ENCODE data around the gene TXLNB. TPM values are rescaled to one million over a fixed set of nuclear protein-coding genes. Genes with fewer than 3 reads are reported as not detected.

TXLNB gene
- total RNA-seq, 1 donor from 2014 or later, result not detected

DNA sequence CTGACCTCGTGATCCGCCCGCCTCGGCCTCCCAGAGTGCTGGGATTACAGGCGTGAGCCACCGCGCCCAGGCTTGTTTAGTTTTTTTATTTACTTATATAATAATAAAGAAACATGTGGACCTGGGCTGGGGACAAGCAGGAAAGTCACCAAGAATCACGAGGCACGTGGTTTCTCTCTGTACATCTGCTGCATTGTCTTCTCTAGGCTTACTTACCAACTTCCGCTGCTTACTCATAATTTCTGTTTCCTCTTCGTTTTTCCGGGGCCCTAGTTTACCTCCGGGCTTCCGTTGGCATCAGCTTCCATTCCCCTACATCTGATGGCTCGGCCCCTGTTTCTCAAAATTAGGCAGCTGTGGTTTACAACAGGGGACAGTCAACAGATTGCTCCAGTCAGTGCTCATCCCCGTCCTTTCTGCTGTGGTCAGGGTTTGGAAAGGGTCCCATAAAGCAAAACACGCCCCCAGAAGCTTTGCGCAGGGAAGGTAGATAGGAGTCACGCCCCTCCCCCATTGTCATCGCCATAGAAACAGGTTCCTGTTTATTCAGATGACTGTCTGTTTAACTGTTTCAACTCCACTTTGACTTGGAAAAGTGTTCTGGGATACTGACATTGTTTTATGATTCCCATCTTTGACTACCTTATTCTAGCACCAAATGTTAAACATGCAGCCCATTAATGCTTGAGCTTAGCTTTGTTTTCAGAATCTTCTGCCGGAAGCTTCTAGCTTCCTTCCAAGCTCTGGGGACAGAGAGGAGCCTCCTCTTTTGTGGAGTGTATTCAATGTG is 31.9 kb upstream of the TXLNB start:
- no peak overlapping the region for H3K4me3 Mint-ChIP-seq (ENCODE audit: low read depth)

DNA sequence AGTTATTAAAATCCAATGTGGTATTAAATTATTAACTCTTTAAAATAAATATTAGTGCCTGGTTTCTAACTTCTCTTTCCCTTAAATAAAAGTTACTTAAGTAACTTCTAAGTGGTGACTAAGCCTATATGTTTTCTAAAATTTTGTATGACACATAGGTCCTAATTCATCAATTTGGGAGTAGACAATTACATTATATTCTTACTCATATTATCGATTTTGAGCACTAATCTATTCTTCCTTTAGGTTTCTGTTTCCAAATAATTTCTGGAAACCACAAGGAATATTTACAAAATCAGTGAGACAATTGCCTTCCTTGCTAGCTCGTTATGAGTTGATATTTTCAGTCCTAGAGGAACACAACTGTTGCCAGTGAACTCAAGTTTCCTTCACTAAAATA is 28.3 kb upstream of the TXLNB start:
- H3K4me3 Mint-ChIP-seq (ENCODE audit: low read depth), result no peak overlapping the region
- TF ChIP-seq, protein P1, sequence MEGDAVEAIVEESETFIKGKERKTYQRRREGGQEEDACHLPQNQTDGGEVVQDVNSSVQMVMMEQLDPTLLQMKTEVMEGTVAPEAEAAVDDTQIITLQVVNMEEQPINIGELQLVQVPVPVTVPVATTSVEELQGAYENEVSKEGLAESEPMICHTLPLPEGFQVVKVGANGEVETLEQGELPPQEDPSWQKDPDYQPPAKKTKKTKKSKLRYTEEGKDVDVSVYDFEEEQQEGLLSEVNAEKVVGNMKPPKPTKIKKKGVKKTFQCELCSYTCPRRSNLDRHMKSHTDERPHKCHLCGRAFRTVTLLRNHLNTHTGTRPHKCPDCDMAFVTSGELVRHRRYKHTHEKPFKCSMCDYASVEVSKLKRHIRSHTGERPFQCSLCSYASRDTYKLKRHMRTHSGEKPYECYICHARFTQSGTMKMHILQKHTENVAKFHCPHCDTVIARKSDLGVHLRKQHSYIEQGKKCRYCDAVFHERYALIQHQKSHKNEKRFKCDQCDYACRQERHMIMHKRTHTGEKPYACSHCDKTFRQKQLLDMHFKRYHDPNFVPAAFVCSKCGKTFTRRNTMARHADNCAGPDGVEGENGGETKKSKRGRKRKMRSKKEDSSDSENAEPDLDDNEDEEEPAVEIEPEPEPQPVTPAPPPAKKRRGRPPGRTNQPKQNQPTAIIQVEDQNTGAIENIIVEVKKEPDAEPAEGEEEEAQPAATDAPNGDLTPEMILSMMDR (IDR thresholded peaks at IDR 0.05; ENCODE audit: unreplicated experiment), result no peak
- H3K4me1 Mint-ChIP-seq (ENCODE audit: low read depth), result no peaks in the 10 kb centered on the region
- no peak overlapping the region for H3K27ac Mint-ChIP-seq
- H3K27me3 Mint-ChIP-seq, result peaks cover 2% of the 10 kb centered on the region
- no peaks in the 10 kb centered on the region for H3K9me3 Mint-ChIP-seq (ENCODE audit: low read depth)
- no peak for DNase-seq (ENCODE audit: low spot score, unreplicated experiment)
- no peaks in the 10 kb centered on the region for H3K36me3 Mint-ChIP-seq (ENCODE audit: insufficient read depth)

More for the DNA sequence above, 31.9 kb upstream of the TXLNB start:
- Mint-ChIP-seq H3K4me1 (ENCODE audit: low read depth) (no peaks in the 10 kb centered on the region), H3K27me3 (no peaks in the 10 kb centered on the region), H3K36me3 (ENCODE audit: insufficient read depth) (no peaks in the 10 kb centered on the region), H3K27ac (no peak overlapping the region), H3K9me3 (ENCODE audit: low read depth) (no peaks in the 10 kb centered on the region)
- TF ChIP-seq, protein P1 (IDR thresholded peaks at IDR 0.05; ENCODE audit: unreplicated experiment), result no peak
- DNase-seq (ENCODE audit: low spot score, unreplicated experiment), result no peak

DNA sequence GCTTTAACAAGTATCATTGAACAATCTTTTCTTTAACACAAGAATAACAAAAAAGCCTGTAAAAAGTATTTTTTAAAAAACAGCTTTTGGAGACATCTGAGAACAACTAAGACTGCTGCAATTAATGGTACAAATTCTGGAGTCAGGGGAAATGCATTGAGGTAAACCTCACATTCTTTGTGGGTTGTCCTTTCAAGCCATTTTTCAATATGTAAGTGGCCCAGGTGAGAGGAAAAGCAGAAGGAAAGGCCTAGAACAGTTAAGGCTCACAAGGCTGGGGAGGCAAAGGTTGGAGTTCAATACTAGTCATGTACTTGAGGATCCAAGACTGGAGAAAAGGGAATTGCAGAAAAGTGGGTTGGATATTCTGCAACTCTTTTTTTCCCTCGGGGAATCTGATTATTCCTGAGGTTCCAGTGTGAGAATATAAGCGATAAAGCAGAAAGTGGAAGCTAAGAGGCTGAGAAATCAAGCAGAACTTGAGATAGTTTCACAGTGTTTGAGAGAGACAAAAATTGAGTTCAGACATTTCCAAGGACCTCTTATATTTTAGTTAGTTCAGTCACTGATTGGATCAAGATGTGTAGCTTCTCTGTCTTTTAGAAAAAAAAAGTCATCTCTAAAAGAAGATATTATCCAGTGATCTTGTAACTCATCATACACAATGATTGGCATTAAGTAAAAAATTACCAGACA is 25.0 kb upstream of the TXLNB start:
- no peak overlapping the region for H3K4me3 Mint-ChIP-seq (ENCODE audit: low read depth)
- no peaks in the 10 kb centered on the region for H3K9me3 Mint-ChIP-seq (ENCODE audit: low read depth)
- no peaks in the 10 kb centered on the region for H3K4me1 Mint-ChIP-seq (ENCODE audit: low read depth)
- no peaks in the 10 kb centered on the region for H3K36me3 Mint-ChIP-seq (ENCODE audit: insufficient read depth)
- H3K27ac Mint-ChIP-seq, result no peak overlapping the region
- TF ChIP-seq, protein P1 (IDR thresholded peaks at IDR 0.05; ENCODE audit: unreplicated experiment), result no peak
- H3K27me3 Mint-ChIP-seq, result peaks cover 6% of the 10 kb centered on the region
- DNase-seq (ENCODE audit: low spot score, unreplicated experiment), result no peak

DNA sequence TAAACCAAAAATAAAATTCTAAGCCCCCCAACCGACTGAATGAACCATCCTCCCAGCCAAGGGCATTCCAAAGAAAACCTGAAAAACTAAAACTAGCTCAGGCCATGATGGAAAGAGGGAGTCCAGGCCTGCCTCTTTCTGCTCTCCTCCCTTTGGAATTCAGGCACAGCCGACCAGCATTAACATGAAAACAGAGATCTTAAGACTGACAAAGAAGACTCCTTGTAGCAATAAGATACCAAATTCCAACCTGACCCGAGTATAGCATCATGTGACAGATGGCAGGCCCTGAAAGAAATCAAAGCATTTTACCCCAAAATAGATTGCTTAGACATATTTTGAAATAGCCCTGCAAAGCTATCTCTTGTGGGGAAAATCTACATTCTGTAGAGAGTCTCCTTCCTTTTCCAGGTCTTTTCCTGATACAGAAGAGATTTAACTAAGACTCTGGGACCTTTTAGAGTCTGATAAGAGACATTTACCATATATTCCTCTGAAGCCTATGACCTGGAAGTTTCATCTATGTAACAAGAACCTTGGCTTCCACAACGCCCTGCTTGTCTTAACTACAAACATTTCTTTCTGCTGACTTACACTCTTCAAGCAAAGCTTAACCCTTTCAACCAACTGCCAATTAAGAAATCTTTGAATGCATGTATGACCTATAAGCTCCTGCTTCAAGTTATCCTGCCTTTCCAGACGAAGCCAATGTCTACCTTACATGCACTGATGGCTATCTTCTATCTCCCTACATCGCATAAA is 22.2 kb upstream of the TXLNB start:
- no peak for DNase-seq (ENCODE audit: low spot score, unreplicated experiment)
- no peaks in the 10 kb centered on the region for H3K9me3 Mint-ChIP-seq (ENCODE audit: low read depth)
- peaks cover 6% of the 10 kb centered on the region for H3K27me3 Mint-ChIP-seq
- no peak overlapping the region for H3K4me3 Mint-ChIP-seq (ENCODE audit: low read depth)
- H3K27ac Mint-ChIP-seq, result no peak overlapping the region
- no peaks in the 10 kb centered on the region for H3K36me3 Mint-ChIP-seq (ENCODE audit: insufficient read depth)
- peaks cover 7% of the 10 kb centered on the region for H3K4me1 Mint-ChIP-seq (ENCODE audit: low read depth)
- TF ChIP-seq, protein P1 (IDR thresholded peaks at IDR 0.05; ENCODE audit: unreplicated experiment), result no peak

DNA sequence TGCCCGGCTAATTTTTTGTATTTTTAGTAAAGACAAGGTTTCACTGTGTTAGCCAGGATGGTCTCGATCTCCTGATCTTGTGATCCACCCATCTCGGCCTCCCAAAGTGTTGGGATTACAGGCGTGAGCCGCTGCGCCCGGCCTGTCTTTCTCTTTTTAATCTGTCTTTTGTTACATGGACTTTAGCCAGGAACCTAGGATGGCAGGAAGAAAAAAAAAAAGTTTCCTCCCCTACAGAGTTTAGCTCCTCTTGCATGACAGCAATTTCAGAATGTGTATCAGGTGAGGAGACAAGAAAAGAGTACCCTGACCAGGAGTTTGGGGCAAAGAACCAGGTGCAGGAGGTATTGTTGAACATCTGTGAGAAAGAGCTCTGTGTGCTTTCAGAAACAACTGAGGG is 21.4 kb upstream of the TXLNB start:
- TF ChIP-seq, protein P1 (IDR thresholded peaks at IDR 0.05; ENCODE audit: unreplicated experiment), result no peak
- Mint-ChIP-seq H3K27ac (no peak overlapping the region), H3K4me3 (ENCODE audit: low read depth) (no peak overlapping the region)

More for the DNA sequence above, 21.4 kb upstream of the TXLNB start:
- no peaks in the 10 kb centered on the region for H3K36me3 Mint-ChIP-seq (ENCODE audit: insufficient read depth)
- H3K27me3 Mint-ChIP-seq, result peaks cover 6% of the 10 kb centered on the region
- peaks cover 7% of the 10 kb centered on the region for H3K4me1 Mint-ChIP-seq (ENCODE audit: low read depth)
- H3K9me3 Mint-ChIP-seq (ENCODE audit: low read depth), result no peaks in the 10 kb centered on the region
- no peak for DNase-seq (ENCODE audit: low spot score, unreplicated experiment)
